ENCODE results near the gene MEGF6.

DNA sequence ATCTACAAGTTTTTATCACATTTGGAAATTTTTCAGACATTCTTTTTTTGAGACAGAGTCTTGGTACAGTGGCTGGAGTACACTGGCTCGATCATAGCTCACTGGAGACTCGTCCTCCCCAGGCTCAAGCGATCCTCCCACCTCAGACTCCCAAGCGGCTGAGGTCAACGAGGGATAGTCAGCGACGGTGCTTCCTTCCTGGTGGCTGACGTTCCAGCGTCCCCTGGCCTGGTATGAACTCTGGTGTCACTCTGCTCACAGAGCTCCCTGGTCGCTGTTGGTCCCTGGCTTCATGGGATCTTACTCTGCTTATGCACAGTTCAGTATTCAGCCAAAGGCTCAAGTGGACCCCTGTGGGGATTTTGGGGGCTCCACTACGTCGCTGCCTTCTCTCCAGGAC is 160.3 kb downstream of the MEGF6 start:
- TF ChIP-seq, protein P1, sequence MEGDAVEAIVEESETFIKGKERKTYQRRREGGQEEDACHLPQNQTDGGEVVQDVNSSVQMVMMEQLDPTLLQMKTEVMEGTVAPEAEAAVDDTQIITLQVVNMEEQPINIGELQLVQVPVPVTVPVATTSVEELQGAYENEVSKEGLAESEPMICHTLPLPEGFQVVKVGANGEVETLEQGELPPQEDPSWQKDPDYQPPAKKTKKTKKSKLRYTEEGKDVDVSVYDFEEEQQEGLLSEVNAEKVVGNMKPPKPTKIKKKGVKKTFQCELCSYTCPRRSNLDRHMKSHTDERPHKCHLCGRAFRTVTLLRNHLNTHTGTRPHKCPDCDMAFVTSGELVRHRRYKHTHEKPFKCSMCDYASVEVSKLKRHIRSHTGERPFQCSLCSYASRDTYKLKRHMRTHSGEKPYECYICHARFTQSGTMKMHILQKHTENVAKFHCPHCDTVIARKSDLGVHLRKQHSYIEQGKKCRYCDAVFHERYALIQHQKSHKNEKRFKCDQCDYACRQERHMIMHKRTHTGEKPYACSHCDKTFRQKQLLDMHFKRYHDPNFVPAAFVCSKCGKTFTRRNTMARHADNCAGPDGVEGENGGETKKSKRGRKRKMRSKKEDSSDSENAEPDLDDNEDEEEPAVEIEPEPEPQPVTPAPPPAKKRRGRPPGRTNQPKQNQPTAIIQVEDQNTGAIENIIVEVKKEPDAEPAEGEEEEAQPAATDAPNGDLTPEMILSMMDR (conservative IDR thresholded peaks at IDR 0.05), result no peak
- no peak for TF ChIP-seq ZFX (IDR thresholded peaks at IDR 0.05)
